ENCODE results near the gene ZBTB7C. TPM values are rescaled to one million over a fixed set of nuclear protein-coding genes. Genes with fewer than 3 reads are reported as not detected.

ZBTB7C gene
- total and polyA plus RNA-seq, 2 donors (not counting 1 experiment from before 2014, with no cell fraction given) = not detected

- no peak overlapping the region for H3K4me2 ChIP-seq (replicated peaks; ENCODE audit: low read depth, low read length, poor library complexity, severe bottlenecking)
- no peak overlapping the region for H3K27ac ChIP-seq (ENCODE audit: low read length in 2 of 2)
- Mint-ChIP-seq H3K27me3 (peaks cover 37% of the 10 kb centered on the region), H3K4me3 (no peak overlapping the region), H3K4me1 (peaks cover 2% of the 10 kb centered on the region), H3K9me3 (ENCODE audit: insufficient read depth) (no peaks in the 10 kb centered on the region), H3K27ac (no peak overlapping the region)
- intact Hi-C loops (cut with micrococcal nuclease) = loop anchor here (10.0 kb wide), 1 partner anchor 1228 kb away; no protein-coding TSS in a partner anchor
- H3K9me3 ChIP-seq (ENCODE audit: control extremely low read depth in 1 of 3, control insufficient read depth in 2 of 3, insufficient read depth in 1 of 3, low read length in 2 of 3) = no peaks in the 10 kb centered on the region
- H3K36me3 ChIP-seq (replicated peaks in 1 of 2; ENCODE audit: control extremely low read depth in 1 of 2, control insufficient read depth in 1 of 2, extremely low read depth in 1 of 2, insufficient read depth in 2 of 2, low read length in 1 of 2) = no peaks in the 10 kb centered on the region
- H3K4me1 ChIP-seq (ENCODE audit: control insufficient read depth in 2 of 2, insufficient read depth in 2 of 2, low read length in 2 of 2) = no peaks in the 10 kb centered on the region
- ATAC-seq (ENCODE audit: low read depth) (no peak), DNase-seq (no peak)
- no peaks in the 10 kb centered on the region for H4K20me1 ChIP-seq (ENCODE audit: control insufficient read depth, insufficient read depth, low read length, poor library complexity, severe bottlenecking)
- no peak overlapping the region for H3K9ac ChIP-seq (ENCODE audit: low read length)
- H3K27me3 ChIP-seq (replicated peaks in 1 of 4; ENCODE audit: control extremely low read depth in 1 of 4, control insufficient read depth in 3 of 4, insufficient read depth in 4 of 4, low read length in 3 of 4) = peaks cover 0 to 25% (median 3%) of the 10 kb centered on the region in 4 experiments
- no peak overlapping the region for H2AFZ ChIP-seq (ENCODE audit: insufficient read depth, low read depth, low read length, poor library complexity, severe bottlenecking)
- WGBS (ENCODE audit: insufficient coverage) = 90% methylated on average over 2 of the region's 2 CpGs
- H3K4me3 ChIP-seq (ENCODE audit: control extremely low read depth in 1 of 5, extremely low read depth in 1 of 5, insufficient read depth in 1 of 5, low read depth in 2 of 5, low read length in 4 of 5) = no peak overlapping the region
- H3K79me2 ChIP-seq (ENCODE audit: control insufficient read depth, insufficient read depth, low read length) = no peaks in the 10 kb centered on the region
- CTCF ChIA-PET = interaction anchor here (1.5 to 1.8 kb wide), 2 partner anchors 9 to 15 kb away, joined by 3 to 4 read pairs; no protein-coding TSS in a partner anchor
- POLR2A ChIA-PET = no interaction called here
- TF ChIP-seq CTCF (IDR thresholded peaks at IDR 0.05) (no peak), EZH2 (IDR thresholded peaks at IDR 0.05; ENCODE audit: borderline replicate concordance, insufficient read depth, low read depth, low read length, poor library complexity, severe bottlenecking) (no peak)
These were observed 33.6 kb upstream of the ZBTB7C start for GRCh38 chr18:48442761-48443160.

GRCh38 chr18:48441405-48441881 lies 32.3 kb upstream of the ZBTB7C start:
- no peaks in the 10 kb centered on the region for H3K9me3 ChIP-seq (ENCODE audit: control extremely low read depth in 1 of 3, control insufficient read depth in 2 of 3, insufficient read depth in 1 of 3, low read length in 2 of 3)
- TF ChIP-seq CTCF (IDR thresholded peaks at IDR 0.05) = no peak
- no peak for TF ChIP-seq EZH2 (IDR thresholded peaks at IDR 0.05; ENCODE audit: borderline replicate concordance, insufficient read depth, low read depth, low read length, poor library complexity, severe bottlenecking)
- no peak overlapping the region for H3K27ac ChIP-seq (ENCODE audit: low read length in 2 of 2)
- ChIA-PET POLR2A (no interaction called here), CTCF (no interaction called here)
- no peak overlapping the region for H3K9ac ChIP-seq (ENCODE audit: low read length)
- peaks cover under 1% of the 10 kb centered on the region for H3K4me1 Mint-ChIP-seq
- no peak for ATAC-seq (ENCODE audit: low read depth)
- H3K27ac Mint-ChIP-seq = no peak overlapping the region
- no peaks in the 10 kb centered on the region for H3K4me1 ChIP-seq (ENCODE audit: control insufficient read depth in 2 of 2, insufficient read depth in 2 of 2, low read length in 2 of 2)
- no peak overlapping the region for H2AFZ ChIP-seq (ENCODE audit: insufficient read depth, low read depth, low read length, poor library complexity, severe bottlenecking)
- no peaks in the 10 kb centered on the region for H3K79me2 ChIP-seq (ENCODE audit: control insufficient read depth, insufficient read depth, low read length)
- intact Hi-C loops (cut with micrococcal nuclease) = loop anchor here (10.0 kb wide), 1 partner anchor 1227 kb away; no protein-coding TSS in a partner anchor
- 16% methylated on average over 16 of the region's 16 CpGs for whole genome bisulfite sequencing (ENCODE audit: insufficient coverage)
- H4K20me1 ChIP-seq (ENCODE audit: control insufficient read depth, insufficient read depth, low read length, poor library complexity, severe bottlenecking) = no peaks in the 10 kb centered on the region
- DNase-seq = no peak
- peaks cover 0 to 22% (median 3%) of the 10 kb centered on the region in 4 experiments for H3K27me3 ChIP-seq (replicated peaks in 1 of 4; ENCODE audit: control extremely low read depth in 1 of 4, control insufficient read depth in 3 of 4, insufficient read depth in 4 of 4, low read length in 3 of 4)
- no peaks in the 10 kb centered on the region for H3K9me3 Mint-ChIP-seq (ENCODE audit: insufficient read depth)
- H3K4me3 Mint-ChIP-seq = no peak overlapping the region
- H3K4me3 ChIP-seq (ENCODE audit: control extremely low read depth in 1 of 5, extremely low read depth in 1 of 5, insufficient read depth in 1 of 5, low read depth in 2 of 5, low read length in 4 of 5) = no peak overlapping the region
- H3K36me3 ChIP-seq (replicated peaks in 1 of 2; ENCODE audit: control extremely low read depth in 1 of 2, control insufficient read depth in 1 of 2, extremely low read depth in 1 of 2, insufficient read depth in 2 of 2, low read length in 1 of 2) = no peaks in the 10 kb centered on the region
- no peak overlapping the region for H3K4me2 ChIP-seq (replicated peaks; ENCODE audit: low read depth, low read length, poor library complexity, severe bottlenecking)
- H3K27me3 Mint-ChIP-seq = peaks cover 41% of the 10 kb centered on the region

Data from B cell (primary cell).